HEK293 (cell line): ENCODE measurements around the gene RASEF.

ENCODE experiments used
- CTCF ChIA-PET: fragments of 350-600 bp; formaldehyde crosslinking; extraction: SDS; loops from one replicate; lab custom pipeline; 2021; ENCODE audit warnings: antibody characterized with exemption; lab: Yijun Ruan, JAX
- POLR2A ChIA-PET: fragments of 300-600 bp; formaldehyde crosslinking; extraction: SDS; loops from one replicate; lab custom pipeline; 2020; ENCODE audit warnings: antibody characterized with exemption, inconsistent platforms; lab: Yijun Ruan, JAX
- H3K27ac ChIP-seq: fragments of 200-500 bp; sonication (Bioruptor generic); 2 replicates; pipeline ENCODE4 v1.5.1; 2014; ENCODE audit warnings: low read depth, low read length, control low read depth, inconsistent platforms; ENCODE audit errors: extremely low read depth
- H3K36me3 ChIP-seq, 2 experiments: fragments of 200-500 bp in 1 of 2; sonication (Bioruptor generic) in 1 of 2; 1 replicate in 1 of 2; 2 replicates in 1 of 2; pipeline ENCODE4 v1.5.1; 2014 to 2017; ENCODE audit warnings: inconsistent platforms in 2 of 2, low read length in 2 of 2; ENCODE audit not compliant: control insufficient read depth in 2 of 2, insufficient read depth in 1 of 2
- H3K4me1 ChIP-seq: fragments of 200-500 bp; sonication (Bioruptor generic); 2 replicates; pipeline ENCODE4 v1.5.1; 2014; ENCODE audit warnings: mild to moderate bottlenecking, low read length, inconsistent platforms; ENCODE audit not compliant: control insufficient read depth, insufficient read depth
- H3K4me3 ChIP-seq: 2 replicates; pipeline ENCODE4 v1.5.1; 2011; ENCODE audit warnings: low read depth, mild to moderate bottlenecking, control low read depth, low read length, moderate library complexity
- H3K9me3 ChIP-seq: fragments of 200-500 bp; sonication (Bioruptor generic); 2 replicates; pipeline ENCODE4 v1.5.1; 2014; ENCODE audit warnings: low read depth, low read length, inconsistent platforms; ENCODE audit not compliant: control insufficient read depth, insufficient read depth
- BCL6B ChIP-seq: fragments of 450-650 bp; formaldehyde crosslinking; IDR thresholded peaks from 2 replicates; pipeline ENCODE4 v1.5.1; 2017; ENCODE audit warnings: missing biosample characterization, missing genetic modification characterization
- GLI2 ChIP-seq: fragments of 450-650 bp; formaldehyde crosslinking; IDR thresholded peaks from 2 replicates; pipeline ENCODE4; 2017; ENCODE audit warnings: missing biosample characterization, missing genetic modification characterization, low read depth, borderline replicate concordance
- SP7 ChIP-seq: fragments of 450-650 bp; formaldehyde crosslinking; IDR thresholded peaks from 2 replicates; pipeline ENCODE4 v1.5.1; 2016; ENCODE audit warnings: missing biosample characterization, missing genetic modification characterization
- ZFP3 ChIP-seq: fragments of 450-650 bp; formaldehyde crosslinking; IDR thresholded peaks from 2 replicates; pipeline ENCODE4 v1.5.1; 2016; ENCODE audit warnings: low read depth, missing biosample characterization, missing genetic modification characterization
- ZNF121 ChIP-seq: fragments of 450-650 bp; formaldehyde crosslinking; IDR thresholded peaks from 2 replicates; pipeline ENCODE4 v1.5.1; 2016; ENCODE audit warnings: missing biosample characterization, missing genetic modification characterization
- ZNF132 ChIP-seq: fragments of 450-650 bp; formaldehyde crosslinking; IDR thresholded peaks from 2 replicates; pipeline ENCODE4 v1.5.1; 2017; ENCODE audit warnings: missing biosample characterization, missing genetic modification characterization, borderline replicate concordance
- ZNF175 ChIP-seq: fragments of 450-650 bp; formaldehyde crosslinking; IDR thresholded peaks from 2 replicates; pipeline ENCODE4 v1.5.1; 2016; ENCODE audit warnings: missing biosample characterization, missing genetic modification characterization
- ZNF184 ChIP-seq: fragments of 450-650 bp; IDR thresholded peaks from 2 replicates; pipeline ENCODE4 v1.5.1; 2018; ENCODE audit warnings: missing biosample characterization, mild to moderate bottlenecking, missing genetic modification characterization
- ZNF214 ChIP-seq: fragments of 450-650 bp; formaldehyde crosslinking; IDR thresholded peaks from 2 replicates; pipeline ENCODE4 v1.5.1; 2017; ENCODE audit warnings: missing biosample characterization, mild to moderate bottlenecking, missing genetic modification characterization, borderline replicate concordance
- ZNF26 ChIP-seq: fragments of 450-650 bp; formaldehyde crosslinking; IDR thresholded peaks from 2 replicates; pipeline ENCODE4 v1.5.1; 2016; ENCODE audit warnings: missing biosample characterization, missing genetic modification characterization
- ZNF37A ChIP-seq: fragments of 450-650 bp; IDR thresholded peaks from 2 replicates; pipeline ENCODE4 v1.5.1; 2018; ENCODE audit warnings: missing biosample characterization, missing genetic modification characterization
- ZNF501 ChIP-seq: fragments of 450-650 bp; formaldehyde crosslinking; IDR thresholded peaks from 2 replicates; pipeline ENCODE4 v1.5.1; 2016; ENCODE audit warnings: missing biosample characterization, missing genetic modification characterization
- ZNF530 ChIP-seq: fragments of 450-650 bp; formaldehyde crosslinking; IDR thresholded peaks from 2 replicates; pipeline ENCODE4 v1.5.1; 2016; ENCODE audit warnings: low read depth, missing biosample characterization, missing genetic modification characterization
- ZNF555 ChIP-seq: fragments of 450-650 bp; formaldehyde crosslinking; conservative IDR thresholded peaks from 2 replicates; pipeline ENCODE4 v1.5.1; 2017; ENCODE audit warnings: missing biosample characterization, mild to moderate bottlenecking, missing genetic modification characterization, inconsistent platforms
- ZNF585B ChIP-seq: fragments of 450-650 bp; formaldehyde crosslinking; IDR thresholded peaks from 2 replicates; pipeline ENCODE4 v1.5.1; 2016; ENCODE audit warnings: missing biosample characterization, missing genetic modification characterization
- ZNF692 ChIP-seq: fragments of 450-650 bp; formaldehyde crosslinking; IDR thresholded peaks from 2 replicates; pipeline ENCODE4 v1.5.1; 2016; ENCODE audit warnings: missing biosample characterization, missing genetic modification characterization
- ZNF76 ChIP-seq: fragments of 450-650 bp; formaldehyde crosslinking; IDR thresholded peaks from 2 replicates; pipeline ENCODE4; 2016; ENCODE audit warnings: low read depth, missing biosample characterization, missing genetic modification characterization, borderline replicate concordance
- ZNF777 ChIP-seq: fragments of 450-650 bp; formaldehyde crosslinking; IDR thresholded peaks from 2 replicates; pipeline ENCODE4 v1.5.1; 2017; ENCODE audit warnings: missing biosample characterization, missing genetic modification characterization, borderline replicate concordance
- ZSCAN4 ChIP-seq: fragments of 450-650 bp; formaldehyde crosslinking; IDR thresholded peaks from 2 replicates; pipeline ENCODE4 v1.5.1; 2017; ENCODE audit warnings: missing biosample characterization, missing genetic modification characterization

The RASEF gene

GRCh38 chr9:82970359-82970758 is 92.6 kb downstream of the RASEF start:
- H3K4me1 ChIP-seq = no peaks in the 10 kb centered on the region
- H3K27ac ChIP-seq = no peak overlapping the region
- CTCF ChIA-PET = interaction anchor here (0.6 kb wide), 1 partner anchor 1943 kb away, joined by 4 read pairs; no protein-coding TSS in a partner anchor
- POLR2A ChIA-PET = no interaction called here
- H3K4me3 ChIP-seq = no peak overlapping the region
- no peaks in the 10 kb centered on the region for H3K9me3 ChIP-seq
- no peak for TF ChIP-seq ZNF530 (tag by site-specific recombination)
- no peak for TF ChIP-seq ZNF184 (tag by site-specific recombination)
- TF ChIP-seq ZNF121 = no peak
- no peak for TF ChIP-seq ZNF585B (tag by site-specific recombination)
- no peak for TF ChIP-seq ZNF214 (tag by site-specific recombination)
- TF ChIP-seq ZNF692 (tag by site-specific recombination) = no peak
- no peak for TF ChIP-seq ZNF37A (tag by site-specific recombination)
- TF ChIP-seq, all 188 proteins: peak for 0
- no peaks in the 10 kb centered on the region for H3K36me3 ChIP-seq

GRCh38 chr9:82969291-82969690 is 93.7 kb downstream of the RASEF start:
- ChIA-PET CTCF (interaction anchor here (0.7 kb wide), 1 partner anchor 62 kb away, joined by 3 read pairs; no protein-coding TSS in a partner anchor), POLR2A (no interaction called here)
- TF ChIP-seq ZNF26 (tag by site-specific recombination) = no peak
- TF ChIP-seq ZNF175 (tag by site-specific recombination) = no peak
- TF ChIP-seq SP7 = no peak
- no peak for TF ChIP-seq GLI2
- no peak for TF ChIP-seq ZNF501
- TF ChIP-seq ZNF777 (tag by site-specific recombination) = no peak
- TF ChIP-seq BCL6B (tag by site-specific recombination) = no peak
- no peak for TF ChIP-seq ZNF76
- no peak for TF ChIP-seq ZSCAN4 (tag by site-specific recombination)
- no peak for TF ChIP-seq ZNF121
- TF ChIP-seq ZFP3 (tag by site-specific recombination) = no peak
- TF ChIP-seq ZNF555 (tag by site-specific recombination) = no peak
- no peak for TF ChIP-seq ZNF132
- Histone ChIP-seq H3K4me1 (no peaks in the 10 kb centered on the region), H3K27ac (no peak overlapping the region), H3K36me3 (no peaks in the 10 kb centered on the region), H3K9me3 (no peaks in the 10 kb centered on the region), H3K4me3 (no peak overlapping the region)
